Parathyroid adenoma (tissue), 2 donors: ENCODE measurements around the gene DSG3.

Experiments
- H2AFZ ChIP-seq: fragments of 300-600 bp; sonication (generic); one replicate; pipeline ENCODE4 v1.7.0; 2017; ENCODE audit warnings: antibody characterized with exemption, mild to moderate bottlenecking
- H3K27ac ChIP-seq: fragments of 300-600 bp; sonication (generic); one replicate; pipeline ENCODE4 v1.7.0; 2017
- H3K27me3 ChIP-seq: fragments of 300-600 bp; sonication (generic); one replicate; pipeline ENCODE4 v1.7.0; 2017; ENCODE audit warnings: low read length; ENCODE audit not compliant: control insufficient read depth, insufficient read depth
- H3K36me3 ChIP-seq: fragments of 300-600 bp; sonication (generic); one replicate; pipeline ENCODE4 v1.7.0; 2017; ENCODE audit warnings: low read length; ENCODE audit not compliant: control insufficient read depth, insufficient read depth
- H3K4me1 ChIP-seq: fragments of 300-600 bp; sonication (generic); one replicate; pipeline ENCODE4 v1.7.0; 2017; ENCODE audit warnings: control low read depth
- H3K4me2 ChIP-seq: fragments of 300-600 bp; sonication (generic); one replicate; pipeline ENCODE4 v1.7.0; 2017; ENCODE audit warnings: low read length
- H3K4me3 ChIP-seq: fragments of 300-600 bp; sonication (generic); one replicate; pipeline ENCODE4 v1.7.0; 2017; ENCODE audit warnings: low read depth, low read length
- H3K79me2 ChIP-seq: fragments of 300-600 bp; sonication (generic); one replicate; pipeline ENCODE4 v1.7.0; 2017; ENCODE audit warnings: control low read depth
- H3K9ac ChIP-seq: fragments of 300-600 bp; sonication (generic); one replicate; pipeline ENCODE4 v1.7.0; 2017; ENCODE audit warnings: mild to moderate bottlenecking
- H3K9me3 ChIP-seq: fragments of 300-600 bp; sonication (generic); one replicate; pipeline ENCODE4 v1.7.0; 2017; ENCODE audit warnings: low read length; ENCODE audit not compliant: control insufficient read depth
- TF ChIP-seq, protein P1 (sequence below): fragments of 300-600 bp; sonication (generic); IDR thresholded peaks from one replicate; pipeline ENCODE4 v1.7.0; 2017; ENCODE audit warnings: antibody characterized with exemption, mild to moderate bottlenecking
- donor health status: primary hyperparathyroidism.

Gene DSG3

GRCh38 chr18:31497836-31498573 lies 50.5 kb downstream of the DSG3 start, which contains the start of gene DSG2:
TSS of gene DSG2 (plus strand) at chr18:31498177. CDS start at chr18:31498252, 75 bp downstream.
- H3K27me3 ChIP-seq: no peaks in the 10 kb centered on the region
- H3K9ac ChIP-seq: peak within 1 kb of the TSS; percentile 98
- H3K36me3 ChIP-seq: no peaks in the 10 kb centered on the region
- H3K4me1 ChIP-seq: peaks cover 9% of the 10 kb centered on the region
- H3K27ac ChIP-seq: peak within 1 kb of the TSS; percentile 96
- peak within 1 kb of the TSS; percentile 98 for H3K4me3 ChIP-seq
- peak within 1 kb of the TSS; percentile 91 for H3K4me2 ChIP-seq
- peaks cover 24% of the 10 kb centered on the region for H3K79me2 ChIP-seq
- peak within 1 kb of the TSS; percentile 94 for H2AFZ ChIP-seq
- TF ChIP-seq, protein P1, sequence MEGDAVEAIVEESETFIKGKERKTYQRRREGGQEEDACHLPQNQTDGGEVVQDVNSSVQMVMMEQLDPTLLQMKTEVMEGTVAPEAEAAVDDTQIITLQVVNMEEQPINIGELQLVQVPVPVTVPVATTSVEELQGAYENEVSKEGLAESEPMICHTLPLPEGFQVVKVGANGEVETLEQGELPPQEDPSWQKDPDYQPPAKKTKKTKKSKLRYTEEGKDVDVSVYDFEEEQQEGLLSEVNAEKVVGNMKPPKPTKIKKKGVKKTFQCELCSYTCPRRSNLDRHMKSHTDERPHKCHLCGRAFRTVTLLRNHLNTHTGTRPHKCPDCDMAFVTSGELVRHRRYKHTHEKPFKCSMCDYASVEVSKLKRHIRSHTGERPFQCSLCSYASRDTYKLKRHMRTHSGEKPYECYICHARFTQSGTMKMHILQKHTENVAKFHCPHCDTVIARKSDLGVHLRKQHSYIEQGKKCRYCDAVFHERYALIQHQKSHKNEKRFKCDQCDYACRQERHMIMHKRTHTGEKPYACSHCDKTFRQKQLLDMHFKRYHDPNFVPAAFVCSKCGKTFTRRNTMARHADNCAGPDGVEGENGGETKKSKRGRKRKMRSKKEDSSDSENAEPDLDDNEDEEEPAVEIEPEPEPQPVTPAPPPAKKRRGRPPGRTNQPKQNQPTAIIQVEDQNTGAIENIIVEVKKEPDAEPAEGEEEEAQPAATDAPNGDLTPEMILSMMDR: no peak
- no peaks in the 10 kb centered on the region for H3K9me3 ChIP-seq

DNA sequence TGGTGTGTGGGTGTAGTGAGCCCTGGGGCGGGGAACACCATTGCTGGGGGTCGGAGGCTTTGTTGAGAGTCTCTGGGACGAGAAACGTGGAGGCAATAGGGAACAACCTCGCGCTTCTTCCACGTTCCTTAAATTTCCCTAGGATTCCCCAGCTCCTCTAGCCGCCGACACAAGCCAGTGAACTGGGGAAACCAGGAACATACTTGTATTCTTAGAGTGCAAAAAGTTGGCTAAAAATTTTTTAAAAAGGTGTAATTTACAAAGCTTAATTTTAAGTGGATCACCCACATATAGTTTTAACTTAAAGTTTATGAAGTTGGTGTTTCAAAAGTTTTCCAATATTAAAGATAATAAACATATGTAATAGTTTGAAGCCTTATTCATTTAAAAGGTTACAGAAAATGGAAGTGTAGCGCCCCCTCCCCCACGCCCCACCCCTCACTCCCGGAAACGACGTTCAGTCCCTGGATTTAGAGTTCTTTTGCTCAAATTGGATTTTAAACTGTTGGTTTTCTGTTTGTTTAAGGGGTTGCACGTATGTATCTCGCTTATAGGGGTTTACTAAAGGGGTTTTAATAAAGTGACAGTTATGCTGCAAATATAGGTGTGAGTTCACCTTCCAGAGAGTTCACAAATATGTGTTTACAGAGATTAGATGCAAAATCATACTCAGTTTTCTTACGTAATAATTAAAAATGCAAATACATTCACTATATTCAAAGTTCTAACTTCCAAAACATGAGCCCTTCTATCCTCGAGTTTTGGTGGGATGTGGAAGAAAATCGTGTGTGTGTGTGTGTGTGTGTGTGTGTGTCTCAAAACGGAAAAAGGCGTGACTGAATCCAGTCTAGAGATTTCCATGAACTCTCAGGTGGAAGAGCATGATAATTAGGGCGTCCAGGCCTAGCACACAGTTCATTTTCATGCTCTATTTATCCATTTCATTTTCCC lies 51.3 kb downstream of the DSG3 start:
- Histone ChIP-seq H3K36me3 (no peaks in the 10 kb centered on the region), H3K9ac (peak overlapping the region; percentile 98), H3K9me3 (no peaks in the 10 kb centered on the region), H3K4me3 (peak overlapping the region; percentile 98), H3K4me2 (peak overlapping the region; percentile 91), H3K4me1 (peaks cover 9% of the 10 kb centered on the region), H3K27me3 (no peaks in the 10 kb centered on the region), H3K79me2 (peaks cover 32% of the 10 kb centered on the region), H2AFZ (peak overlapping the region; percentile 94), H3K27ac (peak overlapping the region; percentile 96)
- TF ChIP-seq, protein P1: no peak

- Histone ChIP-seq H3K27me3 (no peaks in the 10 kb centered on the region), H3K9ac (no peak overlapping the region)
Measured at GRCh38 chr18:31500051-31500688, 52.6 kb downstream of the DSG3 start.

DNA sequence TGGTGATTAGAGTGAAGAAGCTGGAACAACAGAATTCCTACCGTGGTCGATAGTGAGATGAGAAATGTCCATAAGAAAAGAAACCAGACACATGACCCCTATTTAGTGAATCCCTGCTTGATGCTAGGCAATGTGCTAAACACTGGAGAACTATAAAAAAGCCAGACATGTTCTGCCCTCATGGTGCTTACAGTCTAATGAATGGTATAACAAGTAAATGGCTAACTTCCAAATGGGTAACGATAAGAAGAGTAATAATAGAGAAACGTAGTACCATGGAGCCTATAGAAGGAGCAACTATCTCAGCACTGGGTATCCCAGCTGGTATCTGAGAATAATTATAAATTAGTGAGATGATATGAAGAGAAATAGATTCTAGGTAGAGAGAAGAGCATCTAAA lies 55.5 kb downstream of the DSG3 start:
- H3K27ac ChIP-seq: no peak overlapping the region
- TF ChIP-seq, protein P1: no peak
- no peaks in the 10 kb centered on the region for H3K27me3 ChIP-seq
- no peak overlapping the region for H2AFZ ChIP-seq
- H3K4me3 ChIP-seq: no peak overlapping the region
- H3K79me2 ChIP-seq: peaks cover 45% of the 10 kb centered on the region
- no peak overlapping the region for H3K4me2 ChIP-seq
- peaks cover 9% of the 10 kb centered on the region for H3K4me1 ChIP-seq
- no peaks in the 10 kb centered on the region for H3K36me3 ChIP-seq
- no peak overlapping the region for H3K9ac ChIP-seq
- H3K9me3 ChIP-seq: no peaks in the 10 kb centered on the region

More at GRCh38 chr18:31500051-31500688, 52.6 kb downstream of the DSG3 start:
- peak overlapping the region; percentile 94 for H2AFZ ChIP-seq
- peak overlapping the region; percentile 91 for H3K4me2 ChIP-seq
- H3K79me2 ChIP-seq: peaks cover 32% of the 10 kb centered on the region
- H3K4me1 ChIP-seq: peaks cover 9% of the 10 kb centered on the region
- no peaks in the 10 kb centered on the region for H3K36me3 ChIP-seq
- H3K27ac ChIP-seq: peak overlapping the region; percentile 96
- peak overlapping the region; percentile 98 for H3K4me3 ChIP-seq
- H3K9me3 ChIP-seq: no peaks in the 10 kb centered on the region
- TF ChIP-seq, protein P1: no peak
